Measurements from ENCODE around the gene MTARC2.

DNA sequence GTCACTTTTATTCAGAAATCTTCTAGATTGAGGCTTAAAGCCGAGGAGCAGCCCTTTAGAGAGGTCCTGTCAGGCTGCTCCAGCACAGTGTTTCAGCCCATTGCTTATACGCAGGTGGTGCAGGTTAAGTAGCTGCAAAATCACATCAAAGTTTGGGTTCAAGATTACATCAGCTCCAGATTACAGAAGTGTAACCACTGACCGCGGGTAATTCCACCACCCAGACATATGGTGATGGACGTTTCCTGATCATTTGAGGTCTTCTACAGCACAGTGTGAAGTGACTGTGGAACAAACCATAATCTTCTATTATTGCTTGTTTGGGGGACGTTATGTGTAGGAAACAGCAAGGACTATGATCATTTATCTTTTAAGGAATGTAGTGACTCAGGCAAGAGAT, 46.1 kb upstream of the MTARC2 start:
- TF ChIP-seq IKZF2 (IDR thresholded peaks at IDR 0.05) (peak in 1 of 2 experiments; percentile 49; a peak in 1 of 4 replicates), POLR2AphosphoS5 (IDR thresholded peaks at IDR 0.05; ENCODE audit: low read length) (no peak), CHD2 (IDR thresholded peaks at IDR 0.05; ENCODE audit: borderline replicate concordance, low read depth, low read length) (no peak), ZNF207 (IDR thresholded peaks at IDR 0.05; ENCODE audit: borderline replicate concordance) (no peak), TCF7 (IDR thresholded peaks at IDR 0.05; ENCODE audit: borderline replicate concordance) (peak; percentile 53; the same call in 1 of the 2 replicates), BACH1 (IDR thresholded peaks at IDR 0.05; ENCODE audit: borderline replicate concordance) (no peak), FOXK2 (IDR thresholded peaks at IDR 0.05) (no peak), SP1 (IDR thresholded peaks at IDR 0.05; ENCODE audit: low read depth, low read length) (no peak), TAF1 (IDR thresholded peaks at IDR 0.05; ENCODE audit: borderline replicate concordance, low read depth, low read length) (no peak), ESRRA (IDR thresholded peaks at IDR 0.05; ENCODE audit: low read length) (no peak), GABPA (IDR thresholded peaks at IDR 0.05; ENCODE audit: low read depth) (no peak), CHD1 (IDR thresholded peaks at IDR 0.05; ENCODE audit: low read depth, low read length) (no peak)
- TF ChIP-seq, protein P1, sequence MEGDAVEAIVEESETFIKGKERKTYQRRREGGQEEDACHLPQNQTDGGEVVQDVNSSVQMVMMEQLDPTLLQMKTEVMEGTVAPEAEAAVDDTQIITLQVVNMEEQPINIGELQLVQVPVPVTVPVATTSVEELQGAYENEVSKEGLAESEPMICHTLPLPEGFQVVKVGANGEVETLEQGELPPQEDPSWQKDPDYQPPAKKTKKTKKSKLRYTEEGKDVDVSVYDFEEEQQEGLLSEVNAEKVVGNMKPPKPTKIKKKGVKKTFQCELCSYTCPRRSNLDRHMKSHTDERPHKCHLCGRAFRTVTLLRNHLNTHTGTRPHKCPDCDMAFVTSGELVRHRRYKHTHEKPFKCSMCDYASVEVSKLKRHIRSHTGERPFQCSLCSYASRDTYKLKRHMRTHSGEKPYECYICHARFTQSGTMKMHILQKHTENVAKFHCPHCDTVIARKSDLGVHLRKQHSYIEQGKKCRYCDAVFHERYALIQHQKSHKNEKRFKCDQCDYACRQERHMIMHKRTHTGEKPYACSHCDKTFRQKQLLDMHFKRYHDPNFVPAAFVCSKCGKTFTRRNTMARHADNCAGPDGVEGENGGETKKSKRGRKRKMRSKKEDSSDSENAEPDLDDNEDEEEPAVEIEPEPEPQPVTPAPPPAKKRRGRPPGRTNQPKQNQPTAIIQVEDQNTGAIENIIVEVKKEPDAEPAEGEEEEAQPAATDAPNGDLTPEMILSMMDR (IDR thresholded peaks at IDR 0.05 in 2 of 3, conservative IDR thresholded peaks at IDR 0.05 in 1 of 3; ENCODE audit: control insufficient read depth in 2 of 3, extremely low read depth in 1 of 3, insufficient read depth in 1 of 3, low read depth in 3 of 3, low read length in 3 of 3): no peak

Data from GM12878 (cell line).